Measurements from ENCODE around the gene AP5Z1. TPM values are rescaled to one million over a fixed set of nuclear protein-coding genes. Genes with fewer than 3 reads are reported as not detected.

AP5Z1 gene
- total RNA-seq, 2 donors from 2014 or later = 31.0 to 34.7 TPM

- DNase-seq = no peak
- peaks cover 39% of the 10 kb centered on the region for H3K36me3 ChIP-seq (ENCODE audit: control insufficient read depth, insufficient read depth, low read length)
- H3K27ac ChIP-seq (ENCODE audit: low read depth, low read length) = no peak overlapping the region
- H3K36me3 Mint-ChIP-seq (ENCODE audit: low read depth) = peaks cover 39% of the 10 kb centered on the region
- H3K9ac ChIP-seq (ENCODE audit: extremely low read depth, low read length, poor library complexity, severe bottlenecking) = no peak overlapping the region
- no peak for TF ChIP-seq CTCF (conservative IDR thresholded peaks at IDR 0.05)
- H3K9me3 Mint-ChIP-seq = no peaks in the 10 kb centered on the region
- 93% methylated on average over 6 to 10 of the region's 10 CpGs for WGBS, 2 experiments (ENCODE audit: insufficient coverage in 1 of 2, insufficient read length in 1 of 2)
- H3K27ac Mint-ChIP-seq = no peak overlapping the region
- no peak overlapping the region for H3K4me3 Mint-ChIP-seq
- H3K9me3 ChIP-seq (ENCODE audit: control insufficient read depth, low read length) = no peaks in the 10 kb centered on the region
- H3K4me1 Mint-ChIP-seq = peaks cover 27% of the 10 kb centered on the region
- no peaks in the 10 kb centered on the region for H3K27me3 Mint-ChIP-seq (ENCODE audit: insufficient read depth)
- H3K4me3 ChIP-seq (ENCODE audit: low read length) = no peak overlapping the region
- peaks cover 8% of the 10 kb centered on the region for H3K4me1 ChIP-seq (ENCODE audit: control insufficient read depth, insufficient read depth, low read length)
- H3K27me3 ChIP-seq (ENCODE audit: control insufficient read depth, insufficient read depth, low read length, poor library complexity, severe bottlenecking) = no peaks in the 10 kb centered on the region
These were observed 27.2 kb upstream of the AP5Z1 start for GRCh38 chr7:4748231-4748681.

- Histone ChIP-seq H3K4me1 (ENCODE audit: control insufficient read depth, insufficient read depth, low read length) (peaks cover 5% of the 10 kb centered on the region), H3K27me3 (ENCODE audit: control insufficient read depth, insufficient read depth, low read length, poor library complexity, severe bottlenecking) (no peaks in the 10 kb centered on the region), H3K36me3 (ENCODE audit: control insufficient read depth, insufficient read depth, low read length) (peaks cover 48% of the 10 kb centered on the region), H3K4me3 (ENCODE audit: low read length) (no peak overlapping the region), H3K9ac (ENCODE audit: extremely low read depth, low read length, poor library complexity, severe bottlenecking) (no peak overlapping the region), H3K9me3 (ENCODE audit: control insufficient read depth, low read length) (no peaks in the 10 kb centered on the region), H3K27ac (ENCODE audit: low read depth, low read length) (no peak overlapping the region)
- H3K27me3 Mint-ChIP-seq (ENCODE audit: insufficient read depth) = no peaks in the 10 kb centered on the region
- 85 to 93% methylated on average over 4 to 14 of the region's 14 CpGs for WGBS, 2 experiments (ENCODE audit: insufficient coverage in 1 of 2, insufficient read length in 1 of 2)
- H3K36me3 Mint-ChIP-seq (ENCODE audit: low read depth) = peaks cover 36% of the 10 kb centered on the region
- H3K4me1 Mint-ChIP-seq = peaks cover 16% of the 10 kb centered on the region
- H3K27ac Mint-ChIP-seq = no peak overlapping the region
- TF ChIP-seq CTCF (conservative IDR thresholded peaks at IDR 0.05) = no peak
- H3K4me3 Mint-ChIP-seq = no peak overlapping the region
- no peaks in the 10 kb centered on the region for H3K9me3 Mint-ChIP-seq
- DNase-seq = no peak
These were observed 26.1 kb upstream of the AP5Z1 start for GRCh38 chr7:4749363-4749762.

GRCh38 chr7:4749798-4750197, 25.6 kb upstream of the AP5Z1 start:
- peaks cover 49% of the 10 kb centered on the region for H3K36me3 ChIP-seq (ENCODE audit: control insufficient read depth, insufficient read depth, low read length)
- peaks cover 38% of the 10 kb centered on the region for H3K36me3 Mint-ChIP-seq (ENCODE audit: low read depth)
- H3K4me3 Mint-ChIP-seq = no peak overlapping the region
- TF ChIP-seq CTCF (conservative IDR thresholded peaks at IDR 0.05) = no peak
- H3K4me1 ChIP-seq (ENCODE audit: control insufficient read depth, insufficient read depth, low read length) = peaks cover under 1% of the 10 kb centered on the region
- H3K9me3 Mint-ChIP-seq = no peaks in the 10 kb centered on the region
- no peaks in the 10 kb centered on the region for H3K27me3 Mint-ChIP-seq (ENCODE audit: insufficient read depth)
- H3K9me3 ChIP-seq (ENCODE audit: control insufficient read depth, low read length) = no peaks in the 10 kb centered on the region
- no peak overlapping the region for H3K27ac ChIP-seq (ENCODE audit: low read depth, low read length)
- no peak overlapping the region for H3K4me3 ChIP-seq (ENCODE audit: low read length)
- no peak for DNase-seq
- H3K4me1 Mint-ChIP-seq = peaks cover 11% of the 10 kb centered on the region
- WGBS, 2 experiments (ENCODE audit: insufficient coverage in 1 of 2, insufficient read length in 1 of 2) = 93 to 95% methylated on average over 15 of the region's 15 CpGs
- no peak overlapping the region for H3K27ac Mint-ChIP-seq
- H3K9ac ChIP-seq (ENCODE audit: extremely low read depth, low read length, poor library complexity, severe bottlenecking) = no peak overlapping the region
- no peaks in the 10 kb centered on the region for H3K27me3 ChIP-seq (ENCODE audit: control insufficient read depth, insufficient read depth, low read length, poor library complexity, severe bottlenecking)
